Ascending aorta (tissue), 2 donors: ENCODE data around the gene WNT3A. TPM values are rescaled to one million over a fixed set of nuclear protein-coding genes. Genes with fewer than 3 reads are reported as not detected.

Experiments
- DNase-seq, 2 donors: peaks; one replicate each; pipeline ENCODE4 v3.0.0-alpha.2; 2019; ENCODE audit warnings: low spot score in 2 of 2
- H3K27ac ChIP-seq, 2 donors: fragments of 200-600 bp; sonication (generic); one replicate each; pipeline ENCODE4 v1.5.1; 2016 to 2017; ENCODE audit warnings: mild to moderate bottlenecking in 1 of 2
- H3K27me3 ChIP-seq: fragments of 200-600 bp; sonication (generic); one replicate; pipeline ENCODE4 v1.5.1; 2017
- H3K36me3 ChIP-seq, 2 donors: fragments of 200-600 bp; sonication (generic); one replicate each; pipeline ENCODE4 v1.5.1; 2016
- H3K4me1 ChIP-seq, 2 donors: fragments of 200-600 bp; sonication (generic); one replicate each; pipeline ENCODE4 v1.5.1; 2016 to 2017; ENCODE audit warnings: mild to moderate bottlenecking in 1 of 2
- H3K4me3 ChIP-seq, 2 donors: fragments of 200-600 bp; sonication (generic); one replicate each; pipeline ENCODE4 v1.5.1; 2016 to 2017; ENCODE audit warnings: mild to moderate bottlenecking in 1 of 2
- H3K9me3 ChIP-seq, 2 donors: fragments of 200-600 bp; sonication (generic); one replicate each; pipeline ENCODE4 v1.5.1; 2016
- intact Hi-C: fragments of 100-400 bp; cut with DNase I; formaldehyde crosslinking; loops from one replicate; pipeline ENCODE4 v1.15.1; 2023
- total RNA-seq: library from RNA; depleted of rRNA; stranded (reverse); fragments of >200 nt; gene quantifications from one replicate; pipeline ENCODE4 v1.1.0, GENCODE V29; 2016
- TF ChIP-seq, protein P1 (sequence below), 3 experiments: fragments of 200-600 bp in 2 of 3; fragments of 450-650 bp in 1 of 3; sonication (generic) in 2 of 3; IDR thresholded peaks; one replicate each; pipeline ENCODE4 v1.5.1; 2016 to 2019; ENCODE audit warnings: antibody characterized with exemption in 3 of 3, mild to moderate bottlenecking in 1 of 3, moderate library complexity in 1 of 3

The WNT3A gene
- total RNA-seq, 1 donor from 2014 or later = not detected

DNA sequence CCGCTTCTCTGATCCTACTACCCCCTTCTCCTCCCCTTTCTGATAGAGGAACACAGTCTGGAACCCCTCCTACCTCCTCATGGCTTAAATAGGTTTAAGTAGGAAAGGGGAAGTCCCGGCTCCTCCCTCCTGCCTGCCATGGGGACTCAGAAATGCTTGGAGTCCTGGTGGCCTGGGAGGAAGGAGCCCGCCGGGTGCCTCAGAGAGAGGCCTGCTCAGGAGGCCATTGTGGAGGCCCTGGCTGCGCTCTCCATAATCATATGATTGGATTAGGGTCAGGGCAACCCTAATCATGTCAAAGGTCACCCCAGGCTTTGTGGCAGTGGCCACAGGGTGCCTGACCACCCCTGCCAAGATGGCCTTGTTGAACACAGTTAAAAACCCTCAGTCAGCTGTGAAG lies 29.0 kb downstream of the WNT3A start:
- Histone ChIP-seq H3K27ac (no peak overlapping the region), H3K9me3 (peaks cover 0 to 6% of the 10 kb centered on the region in 2 donors), H3K36me3 (no peaks in the 10 kb centered on the region), H3K27me3 (no peaks in the 10 kb centered on the region), H3K4me3 (no peak overlapping the region), H3K4me1 (no peaks in the 10 kb centered on the region)
- TF ChIP-seq, protein P1, sequence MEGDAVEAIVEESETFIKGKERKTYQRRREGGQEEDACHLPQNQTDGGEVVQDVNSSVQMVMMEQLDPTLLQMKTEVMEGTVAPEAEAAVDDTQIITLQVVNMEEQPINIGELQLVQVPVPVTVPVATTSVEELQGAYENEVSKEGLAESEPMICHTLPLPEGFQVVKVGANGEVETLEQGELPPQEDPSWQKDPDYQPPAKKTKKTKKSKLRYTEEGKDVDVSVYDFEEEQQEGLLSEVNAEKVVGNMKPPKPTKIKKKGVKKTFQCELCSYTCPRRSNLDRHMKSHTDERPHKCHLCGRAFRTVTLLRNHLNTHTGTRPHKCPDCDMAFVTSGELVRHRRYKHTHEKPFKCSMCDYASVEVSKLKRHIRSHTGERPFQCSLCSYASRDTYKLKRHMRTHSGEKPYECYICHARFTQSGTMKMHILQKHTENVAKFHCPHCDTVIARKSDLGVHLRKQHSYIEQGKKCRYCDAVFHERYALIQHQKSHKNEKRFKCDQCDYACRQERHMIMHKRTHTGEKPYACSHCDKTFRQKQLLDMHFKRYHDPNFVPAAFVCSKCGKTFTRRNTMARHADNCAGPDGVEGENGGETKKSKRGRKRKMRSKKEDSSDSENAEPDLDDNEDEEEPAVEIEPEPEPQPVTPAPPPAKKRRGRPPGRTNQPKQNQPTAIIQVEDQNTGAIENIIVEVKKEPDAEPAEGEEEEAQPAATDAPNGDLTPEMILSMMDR (IDR thresholded peaks at IDR 0.05) = no peak
- DNase-seq = peak in 1 of 2 donors; percentile 37
- intact Hi-C loops = no loop called here

GRCh38 chr1:228036701-228037231 lies 30.0 kb downstream of the WNT3A start:
- intact Hi-C loops = no loop called here
- H3K36me3 ChIP-seq = no peaks in the 10 kb centered on the region
- TF ChIP-seq, protein P1 (IDR thresholded peaks at IDR 0.05) = no peak
- peak in 1 of 2 donors; percentile 57 for DNase-seq
- H3K27me3 ChIP-seq = no peaks in the 10 kb centered on the region
- H3K27ac ChIP-seq = no peak overlapping the region
- H3K4me3 ChIP-seq = no peak overlapping the region
- H3K9me3 ChIP-seq = peaks cover 0 to 6% of the 10 kb centered on the region in 2 donors
- H3K4me1 ChIP-seq = no peaks in the 10 kb centered on the region

- no peaks in the 10 kb centered on the region for H3K27me3 ChIP-seq
- TF ChIP-seq, protein P1 (IDR thresholded peaks at IDR 0.05) = no peak
- no peaks in the 10 kb centered on the region for H3K4me1 ChIP-seq
- no peak overlapping the region for H3K4me3 ChIP-seq
- H3K9me3 ChIP-seq = peaks cover 0 to 6% of the 10 kb centered on the region in 2 donors
- no peak overlapping the region for H3K27ac ChIP-seq
- no peaks in the 10 kb centered on the region for H3K36me3 ChIP-seq
- DNase-seq = peak in 1 of 2 donors; percentile 37
- intact Hi-C loops = no loop called here
Measured at GRCh38 chr1:228037401-228038386, 30.9 kb downstream of the WNT3A start.

- Histone ChIP-seq H3K27ac (no peak overlapping the region), H3K27me3 (no peaks in the 10 kb centered on the region), H3K9me3 (peaks cover 0 to 2% of the 10 kb centered on the region in 2 donors), H3K4me3 (no peak overlapping the region), H3K4me1 (no peaks in the 10 kb centered on the region), H3K36me3 (no peaks in the 10 kb centered on the region)
- intact Hi-C loops = no loop called here
- TF ChIP-seq, protein P1 (IDR thresholded peaks at IDR 0.05) = no peak
- DNase-seq = no peak
Measured at GRCh38 chr1:228038387-228039005, 31.7 kb downstream of the WNT3A start.

- no peaks in the 10 kb centered on the region for H3K36me3 ChIP-seq
- DNase-seq = no peak
- no peaks in the 10 kb centered on the region for H3K4me1 ChIP-seq
- intact Hi-C loops = no loop called here
- no peaks in the 10 kb centered on the region for H3K27me3 ChIP-seq
- H3K27ac ChIP-seq = no peak overlapping the region
- no peak overlapping the region for H3K4me3 ChIP-seq
- TF ChIP-seq, protein P1 (IDR thresholded peaks at IDR 0.05) = no peak
- no peaks in the 10 kb centered on the region for H3K9me3 ChIP-seq
Measured at GRCh38 chr1:228039006-228039903, 32.5 kb downstream of the WNT3A start.
